ENCODE data around the gene IFT74.
"Not testable (repeated sequence)": the region's sequence is repeated elsewhere in the genome, so short reads cannot be mapped to it uniquely, and the experiment has no call there.

IFT74 gene

GRCh38 chr9:27085456-27085855 lies 129.2 kb downstream of the IFT74 start:
- DNase-seq, result no peak

GRCh38 chr9:27086818-27087680 lies 130.8 kb downstream of the IFT74 start:
- DNase-seq, result no peak

- DNase-seq, result no peak
Observed at GRCh38 chr9:27088981-27089380, 132.8 kb downstream of the IFT74 start.

- DNase-seq, result no peak
Observed at GRCh38 chr9:27089706-27090105, 133.5 kb downstream of the IFT74 start.

GRCh38 chr9:27090231-27090630 lies 134.0 kb downstream of the IFT74 start:
- DNase-seq, result no peak

GRCh38 chr9:27090711-27091110 lies 134.5 kb downstream of the IFT74 start:
- no peak for DNase-seq

GRCh38 chr9:27092496-27092895 lies 136.3 kb downstream of the IFT74 start:
- peak in 1 of 4 experiments; percentile 2 for DNase-seq

GRCh38 chr9:27093384-27094067 lies 137.3 kb downstream of the IFT74 start:
- not testable (repeated sequence) for DNase-seq

- no peak for DNase-seq
Observed at GRCh38 chr9:27094640-27095298, 138.6 kb downstream of the IFT74 start.

- no peak for DNase-seq
Observed at GRCh38 chr9:27107241-27107640, 151.0 kb downstream of the IFT74 start.

GRCh38 chr9:27108981-27109541 lies 152.8 kb downstream of the IFT74 start, which contains the start of gene TEK:
TEK (plus strand) TSS chr9:27109225; CDS start chr9:27109591, 366 bp downstream.
- DNase-seq, result no peak

- no peak for DNase-seq
Observed at GRCh38 chr9:27109621-27110020, 153.4 kb downstream of the IFT74 start.

- DNase-seq, result no peak
Observed at GRCh38 chr9:27110181-27110580, 154.0 kb downstream of the IFT74 start.

GRCh38 chr9:27112235-27112634 lies 156.0 kb downstream of the IFT74 start:
- no peak for DNase-seq

Data from activated naive CD4-positive, alpha-beta T cell (primary cell).